ENCODE data around the gene TWSG1. TPM values are rescaled to one million over a fixed set of nuclear protein-coding genes. Genes with fewer than 3 reads are reported as not detected.

TWSG1 gene
- total and polyA plus RNA-seq, 2 of the 13 experiments (the other 11 are each of a cell fraction or from before 2014, with no cell fraction given), result 6.6 to 9.4 TPM

DNA sequence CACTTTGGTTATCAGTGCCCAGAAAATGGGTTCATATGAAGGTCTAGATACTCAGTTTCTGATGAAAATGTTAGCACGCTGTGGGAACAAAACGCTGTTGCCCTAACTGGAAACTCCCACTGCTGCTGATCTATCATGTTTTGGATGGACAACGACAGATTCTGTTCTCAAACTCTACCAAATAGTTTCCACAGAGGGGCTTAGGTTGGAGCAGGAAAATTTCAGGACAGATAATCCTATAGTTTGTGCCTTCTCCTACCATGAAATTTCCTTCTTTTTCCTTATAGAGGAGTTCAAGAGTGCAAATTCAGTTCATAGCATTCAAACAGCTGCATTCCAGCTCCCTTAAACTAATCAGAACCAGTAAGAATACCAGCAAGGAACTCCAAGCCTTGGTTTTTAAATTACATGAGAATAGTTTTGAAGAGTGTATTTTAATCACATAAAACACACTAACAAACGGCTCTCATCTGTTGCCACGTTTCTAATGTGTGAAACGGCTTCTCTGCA lies 82.0 kb downstream of the TWSG1 start:
- H3K27me3 ChIP-seq (ENCODE audit: control insufficient read depth in 1 of 2, insufficient read depth in 2 of 2, low read length in 2 of 2), result no peaks in the 10 kb centered on the region; a peak in 1 of 5 replicates
- peaks cover 2% of the 10 kb centered on the region; the same call in 1 of the 2 replicates for H3K4me1 ChIP-seq (ENCODE audit: insufficient read depth, low read length)
- H3K9ac ChIP-seq (ENCODE audit: insufficient read depth, low read depth, low read length), result no peak overlapping the region
- ChIA-PET POLR2A (no interaction called here), CTCF (ENCODE audit: low intra/inter-chr PET ratio, low total read pairs) (no interaction called here)
- H3K4me2 ChIP-seq (ENCODE audit: low read depth, low read length), result no peak overlapping the region
- DNase-seq (ENCODE audit: low spot score) (no peak), FAIRE-seq (no peak), ATAC-seq (no peak)
- H3K36me3 ChIP-seq (replicated peaks in 1 of 2; ENCODE audit: control insufficient read depth in 1 of 2, insufficient read depth in 2 of 2, low read length in 2 of 2), result no peaks in the 10 kb centered on the region
- no peak overlapping the region for H3K4me3 ChIP-seq (replicated peaks in 1 of 3; ENCODE audit: insufficient read depth in 1 of 3, low read depth in 2 of 3, low read length in 3 of 3)
- H2AFZ ChIP-seq (ENCODE audit: low read length), result no peak overlapping the region
- BruUV-seq (replicated peaks), result no TSS peak
- intact Hi-C loops (cut with micrococcal nuclease; ENCODE audit: unreplicated experiment) (no loop called here), in situ Hi-C loops (cut with HindIII; ENCODE audit: extremely low pct_ligation_motif_present, low pct_unique_long_range_greater_than_20kb) (no loop called here)
- TF ChIP-seq, protein P1, sequence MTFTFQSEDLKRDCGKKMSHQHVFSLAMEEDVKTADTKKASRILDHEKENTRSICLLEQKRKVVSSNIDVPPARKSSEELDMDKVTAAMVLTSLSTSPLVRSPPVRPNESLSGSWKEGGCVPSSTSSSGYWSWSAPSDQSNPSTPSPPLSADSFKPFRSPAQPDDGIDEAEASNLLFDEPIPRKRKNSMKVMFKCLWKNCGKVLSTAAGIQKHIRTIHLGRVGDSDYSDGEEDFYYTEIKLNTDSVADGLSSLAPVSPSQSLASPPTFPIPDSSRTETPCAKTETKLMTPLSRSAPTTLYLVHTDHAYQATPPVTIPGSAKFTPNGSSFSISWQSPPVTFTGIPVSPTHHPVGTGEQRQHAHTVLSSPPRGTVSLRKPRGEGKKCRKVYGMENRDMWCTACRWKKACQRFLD (CRISPR knock-in tag; IDR thresholded peaks at IDR 0.05; ENCODE audit: borderline replicate concordance), result no peak
- TF ChIP-seq ZNF235 (CRISPR knock-in tag; IDR thresholded peaks at IDR 0.05; ENCODE audit: borderline replicate concordance) (no peak), SMARCE1 (IDR thresholded peaks at IDR 0.05; ENCODE audit: borderline replicate concordance) (no peak), ZNF841 (CRISPR knock-in tag; IDR thresholded peaks at IDR 0.05; ENCODE audit: borderline replicate concordance) (no peak), ZNF232 (CRISPR knock-in tag; IDR thresholded peaks at IDR 0.05; ENCODE audit: borderline replicate concordance) (no peak), SMAD1 (CRISPR knock-in tag; IDR thresholded peaks at IDR 0.05; ENCODE audit: borderline replicate concordance, low read depth) (no peak), PHB2 (IDR thresholded peaks at IDR 0.05; ENCODE audit: partially characterized antibody) (no peak), ZNF629 (CRISPR knock-in tag; conservative IDR thresholded peaks at IDR 0.05) (no peak)
- TF ChIP-seq, protein P2, sequence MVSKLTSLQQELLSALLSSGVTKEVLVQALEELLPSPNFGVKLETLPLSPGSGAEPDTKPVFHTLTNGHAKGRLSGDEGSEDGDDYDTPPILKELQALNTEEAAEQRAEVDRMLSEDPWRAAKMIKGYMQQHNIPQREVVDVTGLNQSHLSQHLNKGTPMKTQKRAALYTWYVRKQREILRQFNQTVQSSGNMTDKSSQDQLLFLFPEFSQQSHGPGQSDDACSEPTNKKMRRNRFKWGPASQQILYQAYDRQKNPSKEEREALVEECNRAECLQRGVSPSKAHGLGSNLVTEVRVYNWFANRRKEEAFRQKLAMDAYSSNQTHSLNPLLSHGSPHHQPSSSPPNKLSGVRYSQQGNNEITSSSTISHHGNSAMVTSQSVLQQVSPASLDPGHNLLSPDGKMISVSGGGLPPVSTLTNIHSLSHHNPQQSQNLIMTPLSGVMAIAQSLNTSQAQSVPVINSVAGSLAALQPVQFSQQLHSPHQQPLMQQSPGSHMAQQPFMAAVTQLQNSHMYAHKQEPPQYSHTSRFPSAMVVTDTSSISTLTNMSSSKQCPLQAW (CRISPR knock-in tag; IDR thresholded peaks at IDR 0.05), result no peak
- no peaks in the 10 kb centered on the region for H3K79me2 ChIP-seq (ENCODE audit: insufficient read depth, low read length)
- H4K20me1 ChIP-seq (ENCODE audit: insufficient read depth, low read length), result no peaks in the 10 kb centered on the region
- WGBS (ENCODE audit: low lambda C conversion rate), result 24% methylated on average over 6 of the region's 6 CpGs
- no peaks in the 10 kb centered on the region for H3K9me3 ChIP-seq (ENCODE audit: low read length)
- no peak overlapping the region for H3K27ac ChIP-seq (ENCODE audit: extremely low read length, insufficient read depth, low read length)

All from HepG2 (cell line).